ENCODE measurements around the gene MORF4L1.
"Not testable (repeated sequence)": the region's sequence is repeated elsewhere in the genome, so short reads cannot be mapped to it uniquely, and the experiment has no call there.

Gene MORF4L1

GRCh38 chr15:78841376-78841706 is 31.3 kb upstream of the MORF4L1 start:
- H3K4me2 ChIP-seq (ENCODE audit: low read length): no peak overlapping the region
- TF ChIP-seq EZH2 (IDR thresholded peaks at IDR 0.05; ENCODE audit: borderline replicate concordance, low read length) (no peak), CTCF (IDR thresholded peaks at IDR 0.05; ENCODE audit: low read length) (no peak)

GRCh38 chr15:78841891-78842290 is 30.8 kb upstream of the MORF4L1 start:
- no peak overlapping the region; the same call in 1 of the 2 replicates for H3K4me2 ChIP-seq (ENCODE audit: low read length)

More at GRCh38 chr15:78841376-78841706, 31.3 kb upstream of the MORF4L1 start:
- Histone ChIP-seq H3K27ac (ENCODE audit: low read depth, low read length, poor library complexity, severe bottlenecking) (no peak overlapping the region), H3F3A (ENCODE audit: insufficient read depth, low read length) (no peaks in the 10 kb centered on the region), H3K79me2 (ENCODE audit: insufficient read depth, low read length) (no peaks in the 10 kb centered on the region), H2AFZ (ENCODE audit: low read length) (no peak overlapping the region), H3K9me2 (ENCODE audit: low read depth, low read length) (no peaks in the 10 kb centered on the region), H3K4me3 (ENCODE audit: low read depth, low read length, poor library complexity, severe bottlenecking) (no peak overlapping the region), H3K9me3 (ENCODE audit: low read length) (no peaks in the 10 kb centered on the region), H3K4me1 (ENCODE audit: insufficient read depth, low read length, severe bottlenecking) (peaks cover 22% of the 10 kb centered on the region), H3K27me3 (ENCODE audit: insufficient read depth, low read length) (no peaks in the 10 kb centered on the region), H4K20me1 (ENCODE audit: insufficient read depth, low read length) (no peaks in the 10 kb centered on the region), H3K9ac (ENCODE audit: low read length) (no peak overlapping the region), H3K36me3 (ENCODE audit: insufficient read depth, low read length) (no peaks in the 10 kb centered on the region)

GRCh38 chr15:78842519-78842918 is 30.2 kb upstream of the MORF4L1 start:
- Histone ChIP-seq H3K4me2 (ENCODE audit: low read length) (no peak overlapping the region), H3K27ac (ENCODE audit: low read depth, low read length, poor library complexity, severe bottlenecking) (peak overlapping the region; percentile 58), H3K4me1 (ENCODE audit: insufficient read depth, low read length, severe bottlenecking) (peaks cover 22% of the 10 kb centered on the region), H3K9me2 (ENCODE audit: low read depth, low read length) (no peaks in the 10 kb centered on the region), H3F3A (ENCODE audit: insufficient read depth, low read length) (no peaks in the 10 kb centered on the region), H4K20me1 (ENCODE audit: insufficient read depth, low read length) (no peaks in the 10 kb centered on the region), H3K4me3 (ENCODE audit: low read depth, low read length, poor library complexity, severe bottlenecking) (no peak overlapping the region), H2AFZ (ENCODE audit: low read length) (no peak overlapping the region), H3K27me3 (ENCODE audit: insufficient read depth, low read length) (no peaks in the 10 kb centered on the region), H3K36me3 (ENCODE audit: insufficient read depth, low read length) (no peaks in the 10 kb centered on the region), H3K79me2 (ENCODE audit: insufficient read depth, low read length) (no peaks in the 10 kb centered on the region), H3K9ac (ENCODE audit: low read length) (no peak overlapping the region), H3K9me3 (ENCODE audit: low read length) (no peaks in the 10 kb centered on the region)
- TF ChIP-seq CTCF (IDR thresholded peaks at IDR 0.05; ENCODE audit: low read length): no peak
- TF ChIP-seq EZH2 (IDR thresholded peaks at IDR 0.05; ENCODE audit: borderline replicate concordance, low read length): no peak

More at GRCh38 chr15:78841891-78842290, 30.8 kb upstream of the MORF4L1 start:
- H3K27me3 ChIP-seq (ENCODE audit: insufficient read depth, low read length): no peaks in the 10 kb centered on the region
- H2AFZ ChIP-seq (ENCODE audit: low read length): no peak overlapping the region
- no peaks in the 10 kb centered on the region for H4K20me1 ChIP-seq (ENCODE audit: insufficient read depth, low read length)
- H3K9me3 ChIP-seq (ENCODE audit: low read length): no peaks in the 10 kb centered on the region
- H3K36me3 ChIP-seq (ENCODE audit: insufficient read depth, low read length): no peaks in the 10 kb centered on the region
- H3K4me3 ChIP-seq (ENCODE audit: low read depth, low read length, poor library complexity, severe bottlenecking): no peak overlapping the region
- TF ChIP-seq EZH2 (IDR thresholded peaks at IDR 0.05; ENCODE audit: borderline replicate concordance, low read length) (no peak), CTCF (IDR thresholded peaks at IDR 0.05; ENCODE audit: low read length) (no peak)
- H3K9me2 ChIP-seq (ENCODE audit: low read depth, low read length): no peaks in the 10 kb centered on the region
- peak overlapping the region; percentile 58 for H3K27ac ChIP-seq (ENCODE audit: low read depth, low read length, poor library complexity, severe bottlenecking)
- H3K9ac ChIP-seq (ENCODE audit: low read length): no peak overlapping the region; the same call in 1 of the 2 replicates
- no peaks in the 10 kb centered on the region for H3K79me2 ChIP-seq (ENCODE audit: insufficient read depth, low read length)
- no peaks in the 10 kb centered on the region for H3F3A ChIP-seq (ENCODE audit: insufficient read depth, low read length)
- H3K4me1 ChIP-seq (ENCODE audit: insufficient read depth, low read length, severe bottlenecking): peaks cover 22% of the 10 kb centered on the region

GRCh38 chr15:78846906-78847305 is 25.8 kb upstream of the MORF4L1 start:
- not testable (repeated sequence) for H2AFZ ChIP-seq (ENCODE audit: low read length); H3F3A ChIP-seq (ENCODE audit: insufficient read depth, low read length)

GRCh38 chr15:78847387-78847906 is 25.2 kb upstream of the MORF4L1 start:
- H3K9ac ChIP-seq (ENCODE audit: low read length); H3K79me2 ChIP-seq (ENCODE audit: insufficient read depth, low read length); H3K36me3 ChIP-seq (ENCODE audit: insufficient read depth, low read length); H4K20me1 ChIP-seq (ENCODE audit: insufficient read depth, low read length); H3K9me3 ChIP-seq (ENCODE audit: low read length); H2AFZ ChIP-seq (ENCODE audit: low read length); H3K9me2 ChIP-seq (ENCODE audit: low read depth, low read length); H3K4me1 ChIP-seq (ENCODE audit: insufficient read depth, low read length, severe bottlenecking); H3K27me3 ChIP-seq (ENCODE audit: insufficient read depth, low read length); H3F3A ChIP-seq (ENCODE audit: insufficient read depth, low read length); H3K4me2 ChIP-seq (ENCODE audit: low read length); H3K27ac ChIP-seq (ENCODE audit: low read depth, low read length, poor library complexity, severe bottlenecking); H3K4me3 ChIP-seq (ENCODE audit: low read depth, low read length, poor library complexity, severe bottlenecking): not testable (repeated sequence)

More at GRCh38 chr15:78846906-78847305, 25.8 kb upstream of the MORF4L1 start:
- H3K4me2 ChIP-seq (ENCODE audit: low read length); H3K9me3 ChIP-seq (ENCODE audit: low read length); H3K36me3 ChIP-seq (ENCODE audit: insufficient read depth, low read length); H4K20me1 ChIP-seq (ENCODE audit: insufficient read depth, low read length); H3K79me2 ChIP-seq (ENCODE audit: insufficient read depth, low read length); H3K4me3 ChIP-seq (ENCODE audit: low read depth, low read length, poor library complexity, severe bottlenecking); H3K27ac ChIP-seq (ENCODE audit: low read depth, low read length, poor library complexity, severe bottlenecking); H3K9me2 ChIP-seq (ENCODE audit: low read depth, low read length); H3K9ac ChIP-seq (ENCODE audit: low read length); H3K27me3 ChIP-seq (ENCODE audit: insufficient read depth, low read length): not testable (repeated sequence)
- H3K4me1 ChIP-seq (ENCODE audit: insufficient read depth, low read length, severe bottlenecking): peaks cover 12% of the 10 kb centered on the region

All from OCI-LY1 (cell line).